ENCODE measurements around the gene ARHGAP1. TPM values are rescaled to one million over a fixed set of nuclear protein-coding genes. Genes with fewer than 3 reads are reported as not detected.

ARHGAP1 gene
- total RNA-seq, 1 experiment from 2014 or later = 16.1 TPM

- POLR2A ChIA-PET (ENCODE audit: unreplicated experiment) = no interaction called here
- ATAC-seq = no peak
- H4K20me1 ChIP-seq (ENCODE audit: low read length) = no peaks in the 10 kb centered on the region
- H3K9me3 ChIP-seq (ENCODE audit: low read length) = no peaks in the 10 kb centered on the region
- no peak for TF ChIP-seq EZH2 (IDR thresholded peaks at IDR 0.05; ENCODE audit: low read length, unreplicated experiment)
- TF ChIP-seq EZH2phosphoT487 (IDR thresholded peaks at IDR 0.05; ENCODE audit: borderline replicate concordance, low read length) = no peak
- no peak for TF ChIP-seq CTCF (conservative IDR thresholded peaks at IDR 0.05; ENCODE audit: low read depth, low read length)
- BruUV-seq (replicated peaks) = no TSS peak
- no peaks in the 10 kb centered on the region for H3K36me3 ChIP-seq (ENCODE audit: low read depth, low read length)
- peaks cover 4% of the 10 kb centered on the region for H3K4me1 ChIP-seq (ENCODE audit: insufficient read depth, low read length)
- no peak overlapping the region for H3K9ac ChIP-seq (ENCODE audit: low read length)
- H3K4me3 ChIP-seq (ENCODE audit: low read length) = no peak overlapping the region
- no peaks in the 10 kb centered on the region for H3K79me2 ChIP-seq (ENCODE audit: low read length)
- no peaks in the 10 kb centered on the region for H3K27me3 ChIP-seq (ENCODE audit: low read length)
- no peak for DNase-seq
- no peak overlapping the region for H3K27ac ChIP-seq (ENCODE audit: low read length)
- intact Hi-C loops (cut with micrococcal nuclease) = no loop called here
- no peak overlapping the region for H3K4me2 ChIP-seq (ENCODE audit: low read length)
- H3F3A ChIP-seq (ENCODE audit: low read length, unreplicated experiment) = no peaks in the 10 kb centered on the region
- H2AFZ ChIP-seq (ENCODE audit: low read length) = no peak overlapping the region
- H3K9me2 ChIP-seq (replicated peaks; ENCODE audit: low read length) = no peaks in the 10 kb centered on the region
- CTCF ChIA-PET = no interaction called here
Observed at GRCh38 chr11:46723359-46723680, 22.9 kb upstream of the ARHGAP1 start.

- no peaks in the 10 kb centered on the region for H3K27me3 ChIP-seq (ENCODE audit: low read length)
- ChIA-PET POLR2A (ENCODE audit: unreplicated experiment) (interaction anchor here (0.7 kb wide), 1 partner anchor 89 kb away, joined by 3 read pairs; no protein-coding TSS in a partner anchor), CTCF (no interaction called here)
- ATAC-seq (no peak), DNase-seq (no peak)
- H4K20me1 ChIP-seq (ENCODE audit: low read length) = no peaks in the 10 kb centered on the region
- H2AFZ ChIP-seq (ENCODE audit: low read length) = no peak overlapping the region
- H3K4me2 ChIP-seq (ENCODE audit: low read length) = no peak overlapping the region
- peaks cover 10% of the 10 kb centered on the region for H3K4me1 ChIP-seq (ENCODE audit: insufficient read depth, low read length)
- BruUV-seq (replicated peaks) = no TSS peak
- no peaks in the 10 kb centered on the region for H3K9me2 ChIP-seq (replicated peaks; ENCODE audit: low read length)
- H3K4me3 ChIP-seq (ENCODE audit: low read length) = no peak overlapping the region
- intact Hi-C loops (cut with micrococcal nuclease) = no loop called here
- no peaks in the 10 kb centered on the region for H3K79me2 ChIP-seq (ENCODE audit: low read length)
- H3K27ac ChIP-seq (ENCODE audit: low read length) = no peak overlapping the region
- no peak overlapping the region for H3K9ac ChIP-seq (ENCODE audit: low read length)
- H3K9me3 ChIP-seq (ENCODE audit: low read length) = no peaks in the 10 kb centered on the region
- H3K36me3 ChIP-seq (ENCODE audit: low read depth, low read length) = no peaks in the 10 kb centered on the region
- no peak for TF ChIP-seq CTCF (conservative IDR thresholded peaks at IDR 0.05; ENCODE audit: low read depth, low read length)
- no peak for TF ChIP-seq EZH2phosphoT487 (IDR thresholded peaks at IDR 0.05; ENCODE audit: borderline replicate concordance, low read length)
- TF ChIP-seq EZH2 (IDR thresholded peaks at IDR 0.05; ENCODE audit: low read length, unreplicated experiment) = no peak
- no peaks in the 10 kb centered on the region for H3F3A ChIP-seq (ENCODE audit: low read length, unreplicated experiment)
Observed at GRCh38 chr11:46722566-46723358, 22.3 kb upstream of the ARHGAP1 start.

- Histone ChIP-seq H3K9ac (ENCODE audit: low read length) (no peak overlapping the region), H3F3A (ENCODE audit: low read length, unreplicated experiment) (no peaks in the 10 kb centered on the region), H3K79me2 (ENCODE audit: low read length) (no peaks in the 10 kb centered on the region), H3K4me3 (ENCODE audit: low read length) (no peak overlapping the region), H3K4me1 (ENCODE audit: insufficient read depth, low read length) (peaks cover 11% of the 10 kb centered on the region), H3K4me2 (ENCODE audit: low read length) (no peak overlapping the region), H4K20me1 (ENCODE audit: low read length) (no peaks in the 10 kb centered on the region), H2AFZ (ENCODE audit: low read length) (no peak overlapping the region), H3K27me3 (ENCODE audit: low read length) (no peaks in the 10 kb centered on the region), H3K27ac (ENCODE audit: low read length) (no peak overlapping the region), H3K9me3 (ENCODE audit: low read length) (no peaks in the 10 kb centered on the region), H3K36me3 (ENCODE audit: low read depth, low read length) (no peaks in the 10 kb centered on the region), H3K9me2 (replicated peaks; ENCODE audit: low read length) (no peaks in the 10 kb centered on the region)
- POLR2A ChIA-PET (ENCODE audit: unreplicated experiment) = no interaction called here
- no peak for ATAC-seq
- no TSS peak for BruUV-seq (replicated peaks)
- DNase-seq = no peak
- CTCF ChIA-PET = no interaction called here
- intact Hi-C loops (cut with micrococcal nuclease) = no loop called here
- TF ChIP-seq EZH2 (IDR thresholded peaks at IDR 0.05; ENCODE audit: low read length, unreplicated experiment) = no peak
- no peak for TF ChIP-seq EZH2phosphoT487 (IDR thresholded peaks at IDR 0.05; ENCODE audit: borderline replicate concordance, low read length)
- TF ChIP-seq CTCF (conservative IDR thresholded peaks at IDR 0.05; ENCODE audit: low read depth, low read length) = no peak
Observed at GRCh38 chr11:46721286-46721685, 20.9 kb upstream of the ARHGAP1 start.

All from PC-3 (cell line).